Stomach (tissue), 9 donors: ENCODE data around the gene FRMPD2. TPM values are rescaled to one million over a fixed set of nuclear protein-coding genes. Genes with fewer than 3 reads are reported as not detected.
A peak's percentile ranks its signal among the peaks of the same experiment; 100 is the strongest.

Experiments used
- DNase-seq, 2 donors: peaks; one replicate each; pipeline versions ENCODE4 v3.0.0 to v3.0.0-alpha.2; 2013 to 2019
- H3K27ac ChIP-seq, 5 donors: fragments of 200-600 bp in 4 of 5; sonication (generic) in 4 of 5; one replicate each; pipeline ENCODE4 v1.5.1; 2013 to 2019; ENCODE audit warnings: mild to moderate bottlenecking in 1 of 5, moderate library complexity in 1 of 5
- H3K27me3 ChIP-seq, 3 donors: fragments of 200-600 bp; sonication (generic); one replicate each; pipeline ENCODE4 v1.5.1; 2017 to 2019; ENCODE audit warnings: mixed run types in 1 of 3
- H3K36me3 ChIP-seq, 4 donors: fragments of 200-600 bp; sonication (generic); 1 replicate in 3 of 4; 2 replicates in 1 of 4; pipeline ENCODE4 v1.5.1; 2016 to 2019
- H3K4me1 ChIP-seq, 4 donors: fragments of 200-600 bp; sonication (generic); one replicate each; pipeline ENCODE4 v1.5.1; 2016 to 2019
- H3K4me3 ChIP-seq, 4 donors: fragments of 200-600 bp; sonication (generic) in 3 of 4; one replicate each; pipeline ENCODE4 v1.5.1; 2016 to 2019; ENCODE audit warnings: mild to moderate bottlenecking in 1 of 4
- H3K9me3 ChIP-seq, 4 donors: fragments of 200-600 bp; sonication (generic); one replicate each; pipeline ENCODE4 v1.5.1; 2016 to 2019
- EP300 ChIP-seq: sonication (generic); formaldehyde crosslinking; IDR thresholded peaks from one replicate; pipeline ENCODE4 v1.6.1; 2017; ENCODE audit warnings: antibody characterized with exemption
- POLR2A ChIP-seq, 4 donors: fragments of 450-650 bp; IDR thresholded peaks; one replicate each; pipeline ENCODE4 v1.6.1; 2016; ENCODE audit warnings: antibody characterized with exemption in 4 of 4, control low read depth in 2 of 4, mild to moderate bottlenecking in 1 of 4, moderate library complexity in 1 of 4
- POLR2AphosphoS5 ChIP-seq, 3 donors: sonication (generic); formaldehyde crosslinking; IDR thresholded peaks; one replicate each; pipeline ENCODE4 v1.6.1; 2016; ENCODE audit warnings: antibody characterized with exemption in 3 of 3
- WGBS, 5 donors: extraction: QIAGEN DNeasy Blood & Tissue Kit in 3 of 5; methylation state at CpG; one replicate each; pipeline versions ENCODE4 v1.1.5 to v1.1.7; 2013 to 2018; 5-methylcytosine and 5-hydroxymethylcytosine counted together
- intact Hi-C: fragments of 100-400 bp; cut with DNase I; formaldehyde crosslinking; loops from one replicate; pipeline ENCODE4 v1.15.1; 2023; ENCODE audit warnings: low total_unique reads
- polyA plus RNA-seq, 3 donors: library from polyadenylated mRNA; stranded (reverse); fragments of 200-250 nt; gene quantifications; one replicate each; pipeline ENCODE4 v1.2.3, GENCODE V29; 2013
- total RNA-seq, 5 donors: library from RNA; depleted of rRNA; stranded (reverse); fragments of >200 nt; gene quantifications; one replicate each; pipeline versions ENCODE4 v1.1.0 to v1.2.3, GENCODE V29; 2014 to 2016
- TF ChIP-seq, protein P1 (sequence below), 7 experiments: fragments of 450-650 bp in 4 of 7; fragments of 200-600 bp in 3 of 7; sonication (generic) in 3 of 7; IDR thresholded peaks; one replicate each; pipeline ENCODE4 v1.5.1; 2016 to 2019; ENCODE audit warnings: antibody characterized with exemption in 7 of 7, control low read depth in 2 of 7, mild to moderate bottlenecking in 1 of 7
- donor health status: healthy with polysubstance abuse.
- donor health status: Bipolar disorder and iron deficiency.
- donor health status: healthy.

Gene FRMPD2
- total and polyA plus RNA-seq, 8 donors = under 0.01 to 0.15 (median 0.03) TPM; not detected in 4

DNA sequence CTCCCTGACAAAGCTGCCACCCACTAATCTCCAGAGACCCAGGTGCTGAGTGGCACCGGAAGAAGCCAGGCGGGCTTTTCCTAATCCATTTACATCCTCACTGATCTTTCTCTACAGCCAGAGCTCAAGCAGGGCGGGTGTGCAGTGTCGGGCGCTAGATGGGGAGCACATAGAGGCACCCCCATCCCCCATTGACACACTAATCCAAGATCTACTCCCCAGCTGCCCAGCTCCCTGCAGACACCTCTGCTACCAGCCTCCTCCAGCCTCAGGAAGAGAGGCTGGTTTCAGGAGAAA, 22.2 kb downstream of the FRMPD2 start:
- TF ChIP-seq, protein P1, sequence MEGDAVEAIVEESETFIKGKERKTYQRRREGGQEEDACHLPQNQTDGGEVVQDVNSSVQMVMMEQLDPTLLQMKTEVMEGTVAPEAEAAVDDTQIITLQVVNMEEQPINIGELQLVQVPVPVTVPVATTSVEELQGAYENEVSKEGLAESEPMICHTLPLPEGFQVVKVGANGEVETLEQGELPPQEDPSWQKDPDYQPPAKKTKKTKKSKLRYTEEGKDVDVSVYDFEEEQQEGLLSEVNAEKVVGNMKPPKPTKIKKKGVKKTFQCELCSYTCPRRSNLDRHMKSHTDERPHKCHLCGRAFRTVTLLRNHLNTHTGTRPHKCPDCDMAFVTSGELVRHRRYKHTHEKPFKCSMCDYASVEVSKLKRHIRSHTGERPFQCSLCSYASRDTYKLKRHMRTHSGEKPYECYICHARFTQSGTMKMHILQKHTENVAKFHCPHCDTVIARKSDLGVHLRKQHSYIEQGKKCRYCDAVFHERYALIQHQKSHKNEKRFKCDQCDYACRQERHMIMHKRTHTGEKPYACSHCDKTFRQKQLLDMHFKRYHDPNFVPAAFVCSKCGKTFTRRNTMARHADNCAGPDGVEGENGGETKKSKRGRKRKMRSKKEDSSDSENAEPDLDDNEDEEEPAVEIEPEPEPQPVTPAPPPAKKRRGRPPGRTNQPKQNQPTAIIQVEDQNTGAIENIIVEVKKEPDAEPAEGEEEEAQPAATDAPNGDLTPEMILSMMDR (IDR thresholded peaks at IDR 0.05) = no peak
- TF ChIP-seq POLR2A (IDR thresholded peaks at IDR 0.05) (no peak), POLR2AphosphoS5 (IDR thresholded peaks at IDR 0.05) (no peak), EP300 (no peak)
- intact Hi-C loops = no loop called here
- peaks cover 3 to 12% (median 8%) of the 10 kb centered on the region in 4 donors for H3K4me1 ChIP-seq
- no peaks in the 10 kb centered on the region for H3K9me3 ChIP-seq
- no peak overlapping the region for H3K27ac ChIP-seq
- no peaks in the 10 kb centered on the region for H3K36me3 ChIP-seq
- no peak overlapping the region for H3K4me3 ChIP-seq
- DNase-seq = no peak
- 72 to 88% (median 75%) methylated on average over 5 of the region's 5 CpGs for WGBS, 5 donors
- no peaks in the 10 kb centered on the region for H3K27me3 ChIP-seq

DNA sequence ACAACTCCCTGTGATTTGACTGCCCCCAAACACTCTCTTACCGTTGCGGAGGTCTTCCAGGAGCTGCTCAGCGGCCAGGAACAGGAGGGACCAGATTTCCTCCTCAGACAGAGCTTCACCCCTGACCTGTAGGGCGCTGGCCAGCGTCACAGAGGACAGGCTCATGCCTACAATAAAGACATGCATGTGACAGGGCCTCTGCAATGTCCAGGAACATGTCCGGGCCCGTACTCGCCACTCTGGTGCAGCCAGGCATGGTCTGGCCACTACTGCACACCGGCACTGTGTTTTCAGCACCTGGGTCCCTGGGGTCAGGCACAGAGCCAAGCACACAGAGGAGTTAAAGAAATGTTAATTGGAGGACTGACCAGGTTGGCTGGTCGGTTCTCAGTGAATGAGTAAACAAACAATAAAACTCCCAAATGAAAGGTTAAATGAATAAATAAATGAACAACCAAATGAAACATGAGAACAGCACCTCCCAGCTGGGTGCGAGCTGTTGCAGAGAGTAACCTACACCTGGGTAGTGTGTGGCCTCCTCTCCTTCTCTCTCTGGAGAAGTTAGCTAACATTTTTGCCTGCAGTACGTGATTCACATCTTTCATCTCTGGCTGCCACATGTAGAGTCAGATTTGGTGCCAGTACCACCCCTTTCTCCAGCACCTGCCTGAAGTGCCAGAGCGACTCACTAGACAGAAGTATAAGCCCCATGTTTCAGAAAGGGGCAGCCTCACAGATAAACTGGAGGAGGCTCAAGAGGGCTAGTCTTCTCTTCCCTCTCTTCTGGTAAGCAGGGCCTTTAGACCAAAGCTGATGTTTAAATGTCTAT, 22.8 kb downstream of the FRMPD2 start:
- H3K4me1 ChIP-seq = peaks cover 3 to 12% (median 8%) of the 10 kb centered on the region in 4 donors
- WGBS, 5 donors = 28 to 47% (median 30%) methylated on average over 10 to 13 of the region's 13 CpGs
- H3K36me3 ChIP-seq = no peaks in the 10 kb centered on the region
- H3K27me3 ChIP-seq = no peaks in the 10 kb centered on the region
- no peaks in the 10 kb centered on the region for H3K9me3 ChIP-seq
- intact Hi-C loops = no loop called here
- peak in 1 of 2 donors; percentile 56 for DNase-seq
- no peak overlapping the region for H3K27ac ChIP-seq
- H3K4me3 ChIP-seq = no peak overlapping the region
- TF ChIP-seq EP300 (no peak), POLR2A (IDR thresholded peaks at IDR 0.05) (no peak), POLR2AphosphoS5 (IDR thresholded peaks at IDR 0.05) (no peak)
- TF ChIP-seq, protein P1 (IDR thresholded peaks at IDR 0.05) = no peak

DNA sequence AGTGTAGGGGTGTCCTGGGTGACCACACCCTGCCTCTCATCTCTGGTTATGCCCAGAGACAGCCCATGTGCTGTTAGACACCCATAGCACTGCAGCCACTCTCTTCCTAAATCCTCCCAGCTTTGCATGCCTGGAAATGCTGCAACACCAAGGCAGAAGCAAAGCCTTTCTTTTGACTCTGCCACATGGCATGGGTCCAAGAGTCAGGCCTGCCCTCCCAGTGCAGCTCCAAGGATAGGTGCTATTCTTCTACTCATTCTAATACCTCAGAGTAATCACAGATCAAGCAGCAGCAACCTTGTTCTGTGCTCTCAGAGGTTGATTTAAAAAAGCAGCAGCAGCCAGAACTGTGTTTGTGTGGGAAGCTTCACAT, 23.4 kb downstream of the FRMPD2 start:
- H3K9me3 ChIP-seq = no peaks in the 10 kb centered on the region
- no peak for TF ChIP-seq POLR2AphosphoS5 (IDR thresholded peaks at IDR 0.05)
- TF ChIP-seq, protein P1 (IDR thresholded peaks at IDR 0.05) = no peak
- TF ChIP-seq EP300 = no peak
- TF ChIP-seq POLR2A (IDR thresholded peaks at IDR 0.05) = no peak
- intact Hi-C loops = no loop called here
- DNase-seq = peak in 1 of 2 donors; percentile 43
- H3K27me3 ChIP-seq = no peaks in the 10 kb centered on the region
- H3K4me1 ChIP-seq = peaks cover 3 to 12% (median 8%) of the 10 kb centered on the region in 4 donors
- no peak overlapping the region for H3K4me3 ChIP-seq
- H3K36me3 ChIP-seq = no peaks in the 10 kb centered on the region
- no peak overlapping the region for H3K27ac ChIP-seq

DNA sequence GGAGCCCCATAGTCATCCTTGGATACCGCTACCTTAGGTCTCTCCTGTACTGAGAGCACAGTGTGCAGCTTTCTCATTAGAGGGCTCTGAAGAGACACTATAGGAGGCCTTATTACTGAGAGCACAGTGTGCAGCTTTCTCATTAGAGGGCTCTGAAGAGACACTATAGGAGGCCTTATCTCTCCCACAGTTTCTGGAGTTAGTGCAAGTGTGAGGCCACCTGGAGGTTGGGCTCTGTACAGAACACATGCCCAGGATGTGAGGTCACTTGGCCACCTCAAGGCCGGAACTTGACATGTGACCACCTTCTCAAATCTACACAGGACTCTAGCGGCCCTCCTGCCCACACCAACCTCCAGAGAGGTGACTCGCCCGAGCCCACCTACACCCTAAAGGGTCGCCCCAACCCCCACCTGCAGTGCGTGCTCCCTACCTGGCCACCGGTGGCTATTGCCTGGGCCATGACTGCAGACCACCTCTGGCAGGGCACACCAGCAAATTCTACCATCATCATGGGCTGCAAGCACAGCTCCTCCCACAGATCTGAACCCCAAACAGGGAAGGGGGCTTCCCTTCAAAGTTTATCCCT, 24.6 kb downstream of the FRMPD2 start:
- Histone ChIP-seq H3K4me1 (peaks cover 3 to 12% (median 8%) of the 10 kb centered on the region in 4 donors), H3K9me3 (no peaks in the 10 kb centered on the region), H3K4me3 (no peak overlapping the region), H3K36me3 (no peaks in the 10 kb centered on the region), H3K27ac (no peak overlapping the region), H3K27me3 (no peaks in the 10 kb centered on the region)
- no peak for TF ChIP-seq EP300
- no peak for TF ChIP-seq POLR2A (IDR thresholded peaks at IDR 0.05)
- TF ChIP-seq POLR2AphosphoS5 (IDR thresholded peaks at IDR 0.05) = no peak
- TF ChIP-seq, protein P1 (IDR thresholded peaks at IDR 0.05) = no peak
- DNase-seq = no peak
- WGBS, 5 donors = 93 to 98% (median 95%) methylated on average over 7 to 8 of the region's 8 CpGs
- intact Hi-C loops = no loop called here
